Tibial nerve (tissue), 4 donors: Measurements from ENCODE around the gene THRA. TPM values are rescaled to one million over a fixed set of nuclear protein-coding genes. Genes with fewer than 3 reads are reported as not detected.

Source experiments
- DNase-seq, 2 donors: peaks; one replicate each; pipeline ENCODE4 v3.0.0-alpha.2; 2019; ENCODE audit warnings: low spot score in 2 of 2
- H3K27ac ChIP-seq, 4 donors: fragments of 200-600 bp; sonication (generic) in 3 of 4; one replicate each; pipeline ENCODE4 v1.5.1; 2017 to 2019; ENCODE audit warnings: mild to moderate bottlenecking in 1 of 4
- H3K27me3 ChIP-seq, 2 donors: fragments of 200-600 bp; sonication (generic) in 1 of 2; one replicate each; pipeline versions ENCODE4 v1.5.1 to v1.6.0; 2017 to 2019
- H3K36me3 ChIP-seq, 3 donors: fragments of 200-600 bp; sonication (generic); one replicate each; pipeline ENCODE4 v1.5.1; 2018 to 2019
- H3K4me1 ChIP-seq, 4 donors: fragments of 200-600 bp; sonication (generic) in 3 of 4; one replicate each; pipeline ENCODE4 v1.5.1; 2017 to 2019
- H3K4me3 ChIP-seq, 4 donors: fragments of 200-600 bp; sonication (generic) in 3 of 4; one replicate each; pipeline ENCODE4 v1.5.1; 2017 to 2019; ENCODE audit warnings: mild to moderate bottlenecking in 1 of 4, moderate library complexity in 1 of 4
- H3K9me3 ChIP-seq, 4 donors: fragments of 200-600 bp; sonication (generic) in 3 of 4; one replicate each; pipeline ENCODE4 v1.5.1; 2017 to 2019
- EP300 ChIP-seq, 2 donors: sonication (generic); formaldehyde crosslinking; IDR thresholded peaks; one replicate each; pipeline ENCODE4 v1.6.1; 2017; ENCODE audit warnings: antibody characterized with exemption in 2 of 2, mild to moderate bottlenecking in 1 of 2
- POLR2A ChIP-seq, 2 donors: fragments of 450-650 bp; IDR thresholded peaks; one replicate each; pipeline ENCODE4 v1.6.1; 2017; ENCODE audit warnings: antibody characterized with exemption in 2 of 2, mild to moderate bottlenecking in 2 of 2, moderate library complexity in 2 of 2
- WGBS, 2 donors: methylation state at CpG; one replicate each; pipeline ENCODE4 v1.1.5; 2018; 5-methylcytosine and 5-hydroxymethylcytosine counted together
- total RNA-seq, 4 donors: library from RNA; depleted of rRNA; stranded (reverse); fragments of >200 nt; gene quantifications; one replicate each; pipeline ENCODE4 v1.1.0, GENCODE V29; 2016
- TF ChIP-seq, protein P1 (sequence below), 5 experiments: fragments of 200-600 bp in 3 of 5; fragments of 450-650 bp in 2 of 5; sonication (generic) in 3 of 5; IDR thresholded peaks; one replicate each; pipeline ENCODE4 v1.5.1; 2016 to 2019; ENCODE audit warnings: antibody characterized with exemption in 5 of 5, mild to moderate bottlenecking in 3 of 5, moderate library complexity in 2 of 5

THRA gene
- total RNA-seq, 4 donors from 2014 or later: 65.4 to 86.1 (median 78.4) TPM

- TF ChIP-seq EP300 (IDR thresholded peaks at IDR 0.05): peak in 1 of 2 donors; percentile 27
- TF ChIP-seq, protein P1, sequence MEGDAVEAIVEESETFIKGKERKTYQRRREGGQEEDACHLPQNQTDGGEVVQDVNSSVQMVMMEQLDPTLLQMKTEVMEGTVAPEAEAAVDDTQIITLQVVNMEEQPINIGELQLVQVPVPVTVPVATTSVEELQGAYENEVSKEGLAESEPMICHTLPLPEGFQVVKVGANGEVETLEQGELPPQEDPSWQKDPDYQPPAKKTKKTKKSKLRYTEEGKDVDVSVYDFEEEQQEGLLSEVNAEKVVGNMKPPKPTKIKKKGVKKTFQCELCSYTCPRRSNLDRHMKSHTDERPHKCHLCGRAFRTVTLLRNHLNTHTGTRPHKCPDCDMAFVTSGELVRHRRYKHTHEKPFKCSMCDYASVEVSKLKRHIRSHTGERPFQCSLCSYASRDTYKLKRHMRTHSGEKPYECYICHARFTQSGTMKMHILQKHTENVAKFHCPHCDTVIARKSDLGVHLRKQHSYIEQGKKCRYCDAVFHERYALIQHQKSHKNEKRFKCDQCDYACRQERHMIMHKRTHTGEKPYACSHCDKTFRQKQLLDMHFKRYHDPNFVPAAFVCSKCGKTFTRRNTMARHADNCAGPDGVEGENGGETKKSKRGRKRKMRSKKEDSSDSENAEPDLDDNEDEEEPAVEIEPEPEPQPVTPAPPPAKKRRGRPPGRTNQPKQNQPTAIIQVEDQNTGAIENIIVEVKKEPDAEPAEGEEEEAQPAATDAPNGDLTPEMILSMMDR (IDR thresholded peaks at IDR 0.05): no peak
- DNase-seq: no peak
- H3K27ac ChIP-seq: peak overlapping the region; percentile 89 to 99 (median 98)
- H3K4me1 ChIP-seq: peaks cover 8 to 83% (median 49%) of the 10 kb centered on the region in 4 donors
- no peaks in the 10 kb centered on the region for H3K9me3 ChIP-seq
- no peak overlapping the region for H3K4me3 ChIP-seq
- H3K27me3 ChIP-seq: no peaks in the 10 kb centered on the region
- peaks cover 0 to 69% (median 32%) of the 10 kb centered on the region in 3 donors for H3K36me3 ChIP-seq
- WGBS, 2 donors: 67 to 69% methylated on average over 9 to 13 of the region's 17 CpGs
Measured at GRCh38 chr17:40095351-40095943, 32.7 kb downstream of the THRA start.

- Histone ChIP-seq H3K36me3 (peaks cover 0 to 61% (median 32%) of the 10 kb centered on the region in 3 donors), H3K27me3 (no peaks in the 10 kb centered on the region), H3K4me3 (no peak overlapping the region), H3K27ac (peak overlapping the region; percentile 89 to 99 (median 98)), H3K4me1 (peaks cover 8 to 80% (median 53%) of the 10 kb centered on the region in 4 donors), H3K9me3 (no peaks in the 10 kb centered on the region)
- WGBS, 2 donors: 50 to 63% methylated on average over 23 of the region's 23 CpGs
- peak in 1 of 2 donors; percentile 66 for DNase-seq
- TF ChIP-seq POLR2A (IDR thresholded peaks at IDR 0.05): no peak
- TF ChIP-seq EP300 (IDR thresholded peaks at IDR 0.05): peak; percentile 18 to 76
- TF ChIP-seq, protein P1 (IDR thresholded peaks at IDR 0.05): peak in 1 of 5 experiments; percentile 7
Measured at GRCh38 chr17:40095944-40096791, 33.4 kb downstream of the THRA start.

DNA sequence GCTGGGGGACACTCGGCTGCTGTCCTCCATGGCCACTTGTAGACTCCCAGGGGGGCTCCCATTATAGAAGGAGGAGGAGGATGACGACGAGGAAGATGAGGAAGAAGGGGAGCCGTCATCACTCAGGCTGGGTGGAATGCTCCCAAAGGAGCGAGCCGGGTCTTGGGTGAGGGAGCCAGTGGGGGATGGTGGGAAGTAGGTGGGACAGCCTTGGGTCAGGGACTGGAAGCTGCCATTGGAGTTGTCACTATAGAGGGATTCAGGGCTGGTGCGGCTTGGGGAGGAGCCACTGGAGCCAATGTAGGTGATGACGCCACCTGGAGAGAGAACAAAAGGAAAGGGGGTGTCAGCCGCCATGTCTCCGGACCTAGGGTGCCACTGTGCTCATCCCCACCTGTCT is 34.3 kb downstream of the THRA start:
- Histone ChIP-seq H3K4me3 (peak overlapping the region in 2 of 4 donors; percentile 13 to 95), H3K4me1 (peaks cover 8 to 80% (median 57%) of the 10 kb centered on the region in 4 donors)
- DNase-seq: no peak

DNA sequence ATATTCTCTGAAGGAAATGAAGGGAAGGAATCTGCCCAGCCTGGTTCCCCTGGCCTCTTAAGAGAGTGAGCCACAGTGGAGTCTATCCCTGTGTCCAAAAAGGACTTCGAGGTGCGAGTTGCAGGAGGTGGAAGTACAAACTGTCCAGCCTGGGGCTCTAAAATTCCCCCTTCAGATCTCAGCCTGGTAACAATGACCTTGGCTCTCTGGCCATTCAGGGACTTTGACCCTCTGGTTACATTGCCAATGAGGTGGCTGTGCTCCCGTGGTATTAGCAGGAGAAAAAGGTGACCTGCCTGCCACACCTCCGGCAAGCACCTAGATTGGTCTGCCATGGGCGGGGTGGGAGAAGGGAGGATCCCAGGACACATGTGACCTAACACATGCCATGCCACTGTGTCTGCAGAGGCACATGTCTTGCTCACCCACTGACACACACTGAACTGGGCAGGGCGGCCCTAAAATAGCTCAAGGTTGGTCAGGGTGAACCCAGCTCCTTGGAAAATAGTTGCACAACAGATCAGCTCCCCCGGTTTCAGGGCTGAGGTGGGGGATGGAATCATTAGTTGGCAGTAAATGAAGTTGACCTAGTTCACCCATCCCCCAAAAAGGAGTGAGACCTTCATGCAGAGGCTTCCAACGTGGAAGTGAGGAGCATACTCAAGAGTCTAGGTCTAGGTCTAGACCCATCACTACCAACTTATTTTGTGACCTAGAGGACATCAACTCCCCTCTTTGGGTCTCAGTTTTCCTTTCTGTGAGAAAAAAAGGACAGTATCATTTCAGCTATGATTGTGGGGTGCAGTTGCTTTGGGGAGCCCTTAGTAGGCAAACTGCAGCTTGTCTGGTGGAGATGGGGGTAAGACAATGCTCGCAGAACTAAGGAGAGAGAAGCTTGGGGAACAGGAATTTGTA is 35.4 kb downstream of the THRA start:
- Histone ChIP-seq H3K27ac (peak overlapping the region; percentile 89 to 99 (median 98)), H3K4me1 (peaks cover 11 to 80% (median 62%) of the 10 kb centered on the region in 4 donors), H3K36me3 (peaks cover 0 to 43% (median 28%) of the 10 kb centered on the region in 3 donors), H3K4me3 (peak overlapping the region; percentile 21 to 95 (median 36)), H3K27me3 (no peaks in the 10 kb centered on the region), H3K9me3 (no peaks in the 10 kb centered on the region)
- peak; percentile 56 to 80 for TF ChIP-seq EP300 (IDR thresholded peaks at IDR 0.05)
- no peak for TF ChIP-seq POLR2A (IDR thresholded peaks at IDR 0.05)
- WGBS, 2 donors: 33 to 40% methylated on average over 9 of the region's 9 CpGs
- DNase-seq: peak; percentile 70 to 76

More for the DNA sequence above, 34.3 kb downstream of the THRA start:
- 64 to 74% methylated on average over 10 of the region's 10 CpGs for WGBS, 2 donors
- Histone ChIP-seq H3K36me3 (peaks cover 0 to 52% (median 32%) of the 10 kb centered on the region in 3 donors), H3K27ac (peak overlapping the region; percentile 89 to 99 (median 98)), H3K27me3 (no peaks in the 10 kb centered on the region), H3K9me3 (no peaks in the 10 kb centered on the region)
- no peak for TF ChIP-seq POLR2A (IDR thresholded peaks at IDR 0.05)
- TF ChIP-seq EP300 (IDR thresholded peaks at IDR 0.05): no peak
- TF ChIP-seq, protein P1 (IDR thresholded peaks at IDR 0.05): no peak
